GM18498 (cell line): ENCODE results near the gene CTAG1A.
"Not testable (repeated sequence)": the region's sequence is repeated elsewhere in the genome, so short reads cannot be mapped to it uniquely, and the experiment has no call there.

ENCODE experiments used
- ATAC-seq: cut with Tn5 transposase; IDR thresholded peaks from one replicate; pipeline ENCODE4 v1.9.1; 2021; ENCODE audit warnings: mild to moderate bottlenecking, moderate library complexity; ENCODE audit not compliant: unreplicated experiment

The CTAG1A gene

DNA sequence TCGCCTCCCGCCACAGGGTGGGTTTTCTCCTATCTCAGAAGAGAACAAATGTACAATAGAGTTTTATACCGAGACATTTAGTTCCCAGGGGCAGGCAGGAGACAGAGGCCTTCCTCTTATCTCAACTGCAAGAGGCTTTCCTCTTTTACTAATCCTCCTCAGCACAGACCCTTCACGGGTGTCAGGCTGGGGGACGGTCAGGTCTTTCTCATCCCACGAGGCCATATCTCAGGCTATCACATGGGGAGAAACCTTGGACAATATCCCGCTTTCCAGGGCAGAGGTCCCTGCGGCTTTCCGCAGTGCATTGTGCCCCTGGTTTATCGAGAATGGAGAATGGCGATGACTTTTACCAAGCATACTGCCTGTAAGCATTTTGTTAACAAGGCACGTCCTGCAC lies 23.9 kb downstream of the CTAG1A start:
- ATAC-seq: not testable (repeated sequence)

DNA sequence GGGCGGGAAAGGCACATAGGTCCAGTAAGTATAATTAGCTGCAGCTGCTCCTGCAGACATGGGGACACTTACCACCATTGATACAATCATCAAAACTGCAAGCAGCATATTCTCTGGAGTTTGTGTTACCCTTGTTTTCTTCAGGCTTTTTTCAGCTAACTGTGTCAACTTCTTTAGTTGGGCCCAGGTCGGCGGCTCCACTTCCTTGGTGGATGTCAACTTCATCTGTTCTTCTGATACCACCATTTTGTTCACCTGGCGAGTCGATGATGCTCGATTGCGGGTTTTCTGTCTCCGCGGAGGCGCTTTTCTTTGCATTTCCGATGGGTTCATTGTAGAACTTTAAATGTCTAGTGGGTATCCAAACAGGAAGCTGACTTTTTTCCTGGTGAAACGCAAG lies 26.2 kb downstream of the CTAG1A start:
- ATAC-seq: not testable (repeated sequence)

DNA sequence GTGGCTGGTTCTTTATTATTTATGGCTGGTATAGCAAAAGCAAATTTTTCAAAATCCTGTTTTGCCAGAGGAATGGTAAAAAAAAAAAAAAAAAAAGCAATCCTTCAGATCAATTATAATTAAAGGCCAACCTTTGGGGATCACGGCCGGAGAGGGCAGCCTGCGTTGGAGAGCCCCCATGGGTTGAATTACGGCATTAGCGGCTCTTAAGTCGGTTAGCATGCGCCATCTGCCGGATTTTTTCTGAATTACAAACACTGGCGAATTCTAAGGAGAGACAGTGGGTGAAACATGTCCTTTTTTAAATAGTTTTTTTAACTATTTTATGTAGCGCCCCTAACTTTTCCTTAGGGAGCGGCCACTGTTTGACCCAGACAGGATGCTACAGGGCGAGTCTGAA lies 28.7 kb downstream of the CTAG1A start:
- not testable (repeated sequence) for ATAC-seq

- ATAC-seq: not testable (repeated sequence)
Measured at GRCh38 chrX:154619182-154619581, 34.2 kb downstream of the CTAG1A start, which contains the start of gene CTAG1B. CTAG1B (minus strand) TSS chrX:154619282; CDS start chrX:154619218, 64 bp downstream.

DNA sequence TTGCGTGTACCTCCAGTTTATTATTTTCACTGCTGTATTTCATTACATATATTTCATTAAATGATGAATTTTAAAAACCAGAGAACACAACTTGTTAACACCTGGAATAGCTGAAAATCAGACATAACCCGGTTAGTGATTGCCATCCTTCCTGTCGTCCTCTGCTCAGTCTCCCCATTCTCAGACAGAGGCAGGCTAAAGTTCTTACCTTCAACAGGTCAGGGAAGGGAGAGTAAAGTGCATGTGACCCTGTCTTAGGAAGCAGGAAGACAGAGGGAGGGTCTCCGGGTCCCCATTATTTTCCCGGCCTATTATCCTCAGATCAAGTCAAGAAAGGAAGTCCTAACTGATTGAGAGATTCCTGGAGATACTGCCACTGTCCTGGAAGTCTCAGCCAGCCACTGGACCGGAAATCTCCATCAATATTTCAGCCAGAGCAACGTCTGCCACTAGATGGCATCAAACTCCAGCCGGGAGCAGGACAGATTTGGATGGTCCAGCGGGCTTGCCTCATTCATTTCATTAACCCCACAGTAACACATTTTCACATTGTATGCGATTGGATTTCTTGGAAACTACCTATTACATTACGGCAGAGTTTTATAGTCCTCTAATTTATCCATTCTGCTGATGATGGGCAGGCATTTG lies 36.0 kb downstream of the CTAG1A start:
- not testable (repeated sequence) for ATAC-seq

- ATAC-seq: not testable (repeated sequence)
Measured at GRCh38 chrX:154628960-154629359, 44.0 kb downstream of the CTAG1A start.

GRCh38 chrX:154630949-154631348 lies 46.0 kb downstream of the CTAG1A start:
- not testable (repeated sequence) for ATAC-seq

DNA sequence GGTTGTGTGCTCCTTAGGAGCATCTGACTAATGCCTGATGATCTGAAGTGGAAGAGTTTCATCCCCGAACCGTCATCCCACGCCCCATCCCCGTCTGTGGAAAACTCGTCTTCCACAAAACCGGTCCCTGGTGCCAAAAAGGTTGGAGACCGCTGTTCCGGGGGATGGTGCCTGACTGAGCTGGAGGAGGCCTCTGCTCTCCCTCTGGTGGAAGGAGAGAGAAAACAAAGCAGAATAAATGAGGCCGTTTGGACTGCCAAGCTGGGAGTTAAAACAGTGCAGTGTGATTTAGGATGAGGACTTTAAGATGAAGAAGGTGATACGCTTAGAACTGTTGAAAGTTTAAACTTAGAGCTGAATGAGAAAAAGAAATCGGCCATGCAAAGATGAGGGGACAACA lies 48.7 kb downstream of the CTAG1A start:
- ATAC-seq: not testable (repeated sequence)
